ENCODE results near the gene ITPKA.

- TF ChIP-seq CTCF (IDR thresholded peaks at IDR 0.05; ENCODE audit: insufficient read depth, low read length) (no peak), REST (IDR thresholded peaks at IDR 0.05; ENCODE audit: insufficient replicate concordance, low read depth) (no peak), POLR2AphosphoS5 (IDR thresholded peaks at IDR 0.05; ENCODE audit: low read depth) (no peak), SPI1 (IDR thresholded peaks at IDR 0.05; ENCODE audit: borderline replicate concordance, low read depth) (no peak)
Observed at GRCh38 chr15:41517895-41518449, 24.3 kb downstream of the ITPKA start.
